GM06990 (cell line): ENCODE data around the gene MSX1.

Experiments used
- DNase-seq: peaks from one replicate; pipeline ENCODE4 v3.0.0-alpha.2; 2011; ENCODE audit not compliant: insufficient read length; ENCODE audit errors: extremely low read depth
- H3K27me3 ChIP-seq: replicated peaks from 2 replicates; pipeline ENCODE4 v1.6.0; 2011; ENCODE audit warnings: low read length; ENCODE audit not compliant: control insufficient read depth, insufficient read depth
- H3K36me3 ChIP-seq: 2 replicates; pipeline ENCODE4 v1.5.1; 2011; ENCODE audit warnings: low read length; ENCODE audit not compliant: control insufficient read depth, insufficient read depth
- H3K4me3 ChIP-seq: replicated peaks from 2 replicates; pipeline ENCODE4 v1.5.1; 2011; ENCODE audit warnings: low read depth, mild to moderate bottlenecking, control low read depth, low read length
- CTCF ChIP-seq: IDR thresholded peaks from 2 replicates; pipeline ENCODE4 v1.5.1; 2011; ENCODE audit warnings: low read length, control low read depth, mild to moderate bottlenecking, inconsistent platforms; ENCODE audit not compliant: insufficient read depth, poor library complexity, severe bottlenecking

The MSX1 gene

GRCh38 chr4:4859325-4859798, at the start of gene MSX1:
TSS of gene MSX1 (plus strand) at chr4:4859665. CDS start at chr4:4859900, 235 bp downstream.
- peak within 1 kb of the TSS; percentile 81 for H3K4me3 ChIP-seq
- H3K27me3 ChIP-seq, result no peaks in the 10 kb centered on the region; the same call in 1 of the 2 replicates
- H3K36me3 ChIP-seq, result no peaks in the 10 kb centered on the region; the same call in 1 of the 2 replicates
- DNase-seq, result peak; percentile 85
- no peak for TF ChIP-seq CTCF

GRCh38 chr4:4810092-4810774, 49.2 kb upstream of the MSX1 start:
- no peak for TF ChIP-seq CTCF
- Histone ChIP-seq H3K36me3 (no peaks in the 10 kb centered on the region), H3K4me3 (no peak overlapping the region), H3K27me3 (no peaks in the 10 kb centered on the region; the same call in 1 of the 2 replicates)
- no peak for DNase-seq

- Histone ChIP-seq H3K4me3 (no peak overlapping the region), H3K36me3 (no peaks in the 10 kb centered on the region), H3K27me3 (no peaks in the 10 kb centered on the region; the same call in 1 of the 2 replicates)
- no peak for TF ChIP-seq CTCF
- DNase-seq, result no peak
Measured at GRCh38 chr4:4810778-4811177, 48.7 kb upstream of the MSX1 start.

- Histone ChIP-seq H3K36me3 (no peaks in the 10 kb centered on the region), H3K27me3 (no peaks in the 10 kb centered on the region; the same call in 1 of the 2 replicates), H3K4me3 (no peak overlapping the region)
- no peak for TF ChIP-seq CTCF
- no peak for DNase-seq
Measured at GRCh38 chr4:4812145-4812794, 47.2 kb upstream of the MSX1 start.

GRCh38 chr4:4818415-4819212, 40.9 kb upstream of the MSX1 start:
- H3K36me3 ChIP-seq, result no peaks in the 10 kb centered on the region
- TF ChIP-seq CTCF, result no peak
- DNase-seq, result no peak
- H3K4me3 ChIP-seq, result no peak overlapping the region
- H3K27me3 ChIP-seq, result no peaks in the 10 kb centered on the region
